Fibroblast of the conjunctiva (primary cell): ENCODE data around the gene PPT2.
A peak's percentile ranks its signal among the peaks of the same experiment; 100 is the strongest.
"Not testable (repeated sequence)": the region's sequence is repeated elsewhere in the genome, so short reads cannot be mapped to it uniquely, and the experiment has no call there.

Source experiments
- DNase-seq: peaks from one replicate; pipeline ENCODE4 v3.0.0-alpha.2; 2010; ENCODE audit warnings: low read depth

PPT2 gene

GRCh38 chr6:32127409-32127716, 26.6 kb upstream of the PPT2 start:
- no peak for DNase-seq

GRCh38 chr6:32127717-32128592, 26.0 kb upstream of the PPT2 start, which contains the start of gene ATF6B:
ATF6B (minus strand) TSS chr6:32128246; CDS start chr6:32128207, 39 bp downstream.
- DNase-seq, result peak; percentile 100

GRCh38 chr6:32128751-32129296, 25.1 kb upstream of the PPT2 start:
- DNase-seq, result no peak

- no peak for DNase-seq
These were observed 24.4 kb upstream of the PPT2 start for GRCh38 chr6:32129297-32130088.

- no peak for DNase-seq
These were observed 22.4 kb upstream of the PPT2 start for GRCh38 chr6:32131439-32131948.

GRCh38 chr6:32132110-32132509, 21.8 kb upstream of the PPT2 start:
- DNase-seq, result no peak

GRCh38 chr6:32133786-32134185, 20.2 kb upstream of the PPT2 start:
- no peak for DNase-seq

- no peak for DNase-seq
These were observed 16.5 kb upstream of the PPT2 start for GRCh38 chr6:32137454-32137853.

GRCh38 chr6:32139590-32139989, 14.4 kb upstream of the PPT2 start:
- DNase-seq, result no peak

GRCh38 chr6:32140420-32141046, 13.4 kb upstream of the PPT2 start:
- DNase-seq, result no peak

GRCh38 chr6:32144238-32144637, 9.7 kb upstream of the PPT2 start:
- DNase-seq, result not testable (repeated sequence)

GRCh38 chr6:32146287-32146686, 7.7 kb upstream of the PPT2 start:
- no peak for DNase-seq

GRCh38 chr6:32146687-32147086, 7.3 kb upstream of the PPT2 start:
- no peak for DNase-seq

GRCh38 chr6:32147401-32148132, 6.4 kb upstream of the PPT2 start:
- no peak for DNase-seq

GRCh38 chr6:32148289-32149091, 5.5 kb upstream of the PPT2 start:
- no peak for DNase-seq

GRCh38 chr6:32149092-32149755, 4.7 kb upstream of the PPT2 start:
- DNase-seq, result no peak

GRCh38 chr6:32149932-32150870, 3.7 kb upstream of the PPT2 start:
- no peak for DNase-seq

- DNase-seq, result no peak
These were observed 2.6 kb upstream of the PPT2 start for GRCh38 chr6:32151181-32151862.
